ENCODE measurements around the gene NPAS3.

The NPAS3 gene

GRCh38 chr14:33732175-33732574, 793.5 kb downstream of the NPAS3 start:
- no peak for DNase-seq (ENCODE audit: extremely low spot score)
- TF ChIP-seq CTCF (IDR thresholded peaks at IDR 0.05; ENCODE audit: control extremely low read depth, extremely low read depth, low read depth, missing control alignments), result no peak
- CTCF ChIA-PET, result interaction anchor here (0.7 to 1.3 kb wide), 3 partner anchors 9 to 61 kb away, joined by 3 to 6 read pairs (median 3); no protein-coding TSS in a partner anchor
- POLR2A ChIA-PET, result no interaction called here

GRCh38 chr14:33733310-33733709, 794.6 kb downstream of the NPAS3 start:
- no peak for DNase-seq (ENCODE audit: extremely low spot score)
- no peak for TF ChIP-seq CTCF (IDR thresholded peaks at IDR 0.05; ENCODE audit: control extremely low read depth, extremely low read depth, low read depth, missing control alignments)
- POLR2A ChIA-PET, result no interaction called here
- CTCF ChIA-PET, result interaction anchor here (1.2 kb wide), 1 partner anchor 11 kb away, joined by 4 read pairs; no protein-coding TSS in a partner anchor

GRCh38 chr14:33733721-33734120, 795.0 kb downstream of the NPAS3 start:
- ChIA-PET POLR2A (no interaction called here), CTCF (interaction anchor here (1.2 kb wide), 1 partner anchor 12 kb away, joined by 4 read pairs; no protein-coding TSS in a partner anchor)
- no peak for DNase-seq (ENCODE audit: extremely low spot score)
- TF ChIP-seq CTCF (IDR thresholded peaks at IDR 0.05; ENCODE audit: control extremely low read depth, extremely low read depth, low read depth, missing control alignments), result no peak

- ChIA-PET CTCF (no interaction called here), POLR2A (no interaction called here)
- TF ChIP-seq CTCF (IDR thresholded peaks at IDR 0.05; ENCODE audit: control extremely low read depth, extremely low read depth, low read depth, missing control alignments), result no peak
- DNase-seq (ENCODE audit: extremely low spot score), result no peak
Measured at GRCh38 chr14:33734387-33734786, 795.7 kb downstream of the NPAS3 start.

- ChIA-PET CTCF (no interaction called here), POLR2A (no interaction called here)
- TF ChIP-seq CTCF (IDR thresholded peaks at IDR 0.05; ENCODE audit: control extremely low read depth, extremely low read depth, low read depth, missing control alignments), result no peak
- no peak for DNase-seq (ENCODE audit: extremely low spot score)
Measured at GRCh38 chr14:33736299-33736825, 797.7 kb downstream of the NPAS3 start.

- ChIA-PET CTCF (interaction anchor here (1.3 kb wide), 1 partner anchor 15 kb away, joined by 4 read pairs; no protein-coding TSS in a partner anchor), POLR2A (no interaction called here)
- no peak for DNase-seq (ENCODE audit: extremely low spot score)
- no peak for TF ChIP-seq CTCF (IDR thresholded peaks at IDR 0.05; ENCODE audit: control extremely low read depth, extremely low read depth, low read depth, missing control alignments)
Measured at GRCh38 chr14:33736979-33737378, 798.3 kb downstream of the NPAS3 start.
